HG02763 (cell line): ENCODE measurements around the gene VWA2.

Source experiments
- ATAC-seq: cut with Tn5 transposase; IDR thresholded peaks from one replicate; pipeline ENCODE4 v1.9.1; 2021; ENCODE audit warnings: mild to moderate bottlenecking, moderate library complexity; ENCODE audit not compliant: unreplicated experiment

The VWA2 gene

DNA sequence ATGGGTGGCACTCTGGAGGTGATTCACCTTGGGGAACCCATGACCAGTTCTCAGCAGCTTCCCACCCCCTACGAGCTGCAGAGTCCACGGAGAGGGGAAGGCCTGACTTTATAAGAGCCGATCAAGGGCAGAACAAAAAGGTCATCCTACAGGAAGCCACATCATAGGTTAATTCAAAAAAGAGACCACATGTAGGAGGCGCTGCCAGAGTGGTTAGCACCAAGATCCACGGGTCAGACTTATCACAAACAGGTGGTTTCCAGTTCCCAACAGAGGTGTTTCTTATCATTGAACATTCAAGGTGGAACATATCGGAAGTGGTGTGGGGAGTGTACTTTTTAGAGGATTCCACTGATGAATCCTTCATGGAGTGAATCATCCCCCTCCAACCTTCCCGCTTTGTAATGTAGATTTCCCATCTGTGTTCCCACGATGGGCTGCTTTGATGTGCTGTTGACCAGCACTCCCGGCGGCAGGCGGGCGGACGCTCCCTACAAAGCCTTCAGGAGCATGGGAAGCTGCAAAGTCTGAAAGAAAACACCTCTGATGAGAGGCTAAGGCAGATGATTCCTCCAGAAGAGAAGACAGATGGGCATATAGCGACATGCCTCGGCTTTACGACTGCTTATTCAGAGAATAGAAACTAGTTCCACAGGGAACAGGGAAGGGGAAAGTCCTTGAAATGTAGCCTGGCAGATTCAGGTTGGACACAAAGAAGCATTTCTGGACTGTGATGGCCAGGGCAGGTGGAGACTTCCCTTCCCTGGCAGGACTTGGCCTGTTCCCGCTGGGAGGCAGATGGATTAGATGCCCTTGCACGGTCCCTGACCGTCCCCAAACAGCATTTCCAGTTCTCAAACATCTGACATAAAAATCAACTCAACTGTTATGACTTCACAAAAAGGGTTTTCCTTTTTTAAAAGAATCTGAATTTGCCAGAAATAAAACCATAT lies 98.7 kb downstream of the VWA2 start:
- ATAC-seq, result no peak

- no peak for ATAC-seq
These were observed 101.8 kb downstream of the VWA2 start for GRCh38 chr10:114340816-114341215.
